Motor neuron (in vitro differentiated cells): ENCODE results near the gene ELF3. TPM values are rescaled to one million over a fixed set of nuclear protein-coding genes. Genes with fewer than 3 reads are reported as not detected.

Experiments
- ATAC-seq, 8 experiments: fragments of 200-7000 bp; cut with Tn5 transposase; replicated peaks in 6 of 8; 2 replicates each; pipeline ENCODE4 v1.8.0; 2021; ENCODE audit warnings: mild to moderate bottlenecking in 8 of 8, moderate library complexity in 8 of 8
- H3K27ac ChIP-seq, 2 donors: fragments of 250-450 bp; sonication (Bioruptor Pico); 2 replicates each; pipeline ENCODE4 v1.9.0; 2021; ENCODE audit warnings: antibody characterized with exemption in 2 of 2, mild to moderate bottlenecking in 2 of 2, moderate library complexity in 1 of 2
- H3K4me1 ChIP-seq, 2 donors: fragments of 250-450 bp; sonication (Bioruptor Pico); replicated peaks in 1 of 2; 2 replicates each; pipeline ENCODE4 v1.6.1; 2021; ENCODE audit warnings: antibody characterized with exemption in 2 of 2, mild to moderate bottlenecking in 2 of 2, moderate library complexity in 1 of 2
- H3K4me3 ChIP-seq, 5 donors: fragments of 250-450 bp; sonication (Bioruptor Pico); 2 replicates each; pipeline ENCODE4 v1.9.0; 2021; ENCODE audit warnings: antibody characterized with exemption in 5 of 5, mild to moderate bottlenecking in 5 of 5, moderate library complexity in 4 of 5
- WGBS, 10 experiments: fragments of 450-650 bp; shearing (Covaris generic); methylation state at CpG; one replicate each; pipeline ENCODE4 v1.0.0; 2022; 5-methylcytosine and 5-hydroxymethylcytosine counted together
- in situ Hi-C, 9 experiments: fragments of 400-800 bp; cut with MboI; loops; one replicate each; pipeline ENCODE4 v1.15.0; 2021; ENCODE audit warnings: low sequenced_read_pairs in 9 of 9, low pct_unique_long_range_greater_than_20kb in 2 of 9; ENCODE audit not compliant: unreplicated experiment in 9 of 9
- total RNA-seq, 8 experiments: library from RNA; unstranded; fragments of 300-600 nt; gene quantifications; 2 replicates each; pipeline versions ENCODE4 v1.2.3 to v1.2.4, GENCODE V29; 2022

ELF3 gene
- total RNA-seq, 8 experiments from 2014 or later = 0.27 to 18.0 (median 2.8) TPM

DNA sequence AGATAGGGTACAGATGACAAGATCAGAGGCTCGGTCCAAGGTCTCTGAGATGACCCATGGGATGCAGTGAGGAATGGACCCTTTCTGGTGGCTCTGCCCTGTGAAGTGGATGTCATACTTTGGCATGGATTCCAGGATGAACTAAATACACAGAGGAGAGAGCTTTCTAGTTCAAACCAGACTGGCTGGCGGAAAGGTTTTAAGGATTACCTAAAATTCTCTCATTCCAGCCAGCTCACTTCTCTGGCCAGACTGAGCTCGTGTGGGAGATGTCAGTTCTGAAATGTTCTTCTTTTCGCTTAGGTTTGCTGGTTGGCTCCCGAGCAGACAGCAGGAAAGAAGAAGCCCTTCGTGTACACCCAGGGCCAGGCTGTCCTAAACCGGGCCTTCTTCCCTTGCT lies 21.8 kb upstream of the ELF3 start:
- in situ Hi-C loops = loop anchor here in 1 of 9 experiments (25.0 kb wide), 1 partner anchor 101 kb away; the partner anchor contains the start of gene SHISA4
- H3K27ac ChIP-seq = no peak overlapping the region
- 67 to 100% (median 96%) methylated on average over 1 to 7 of the region's 7 CpGs; no CpG with 5 or more reads in 1 of the 10 experiments for WGBS, 10 experiments
- peaks cover 6% of the 10 kb centered on the region in 2 donors for H3K4me1 ChIP-seq
- no peak overlapping the region for H3K4me3 ChIP-seq
- ATAC-seq = no peak

- Histone ChIP-seq H3K4me1 (no peaks in the 10 kb centered on the region), H3K4me3 (no peak overlapping the region), H3K27ac (no peak overlapping the region)
- in situ Hi-C loops = loop anchor here in 1 of 9 experiments (25.0 kb wide), 1 partner anchor 102 kb away; the partner anchor contains the start of gene SHISA4
- WGBS, 10 experiments = 90 to 100% (median 97%) methylated on average over 1 to 10 of the region's 10 CpGs; no CpG with 5 or more reads in 4 of the 10 experiments
- no peak for ATAC-seq
Measured at GRCh38 chr1:201989354-201990128, 20.8 kb upstream of the ELF3 start.

GRCh38 chr1:201990427-201990826 lies 20.0 kb upstream of the ELF3 start:
- ATAC-seq = no peak
- Histone ChIP-seq H3K27ac (no peak overlapping the region), H3K4me3 (no peak overlapping the region), H3K4me1 (no peaks in the 10 kb centered on the region)
- in situ Hi-C loops = loop anchor here in 1 of 9 experiments (25.0 kb wide), 1 partner anchor 103 kb away; the partner anchor contains the start of gene SHISA4
- 67 to 100% (median 91%) methylated on average over 2 to 6 of the region's 6 CpGs; no CpG with 5 or more reads in 2 of the 10 experiments for WGBS, 10 experiments

DNA sequence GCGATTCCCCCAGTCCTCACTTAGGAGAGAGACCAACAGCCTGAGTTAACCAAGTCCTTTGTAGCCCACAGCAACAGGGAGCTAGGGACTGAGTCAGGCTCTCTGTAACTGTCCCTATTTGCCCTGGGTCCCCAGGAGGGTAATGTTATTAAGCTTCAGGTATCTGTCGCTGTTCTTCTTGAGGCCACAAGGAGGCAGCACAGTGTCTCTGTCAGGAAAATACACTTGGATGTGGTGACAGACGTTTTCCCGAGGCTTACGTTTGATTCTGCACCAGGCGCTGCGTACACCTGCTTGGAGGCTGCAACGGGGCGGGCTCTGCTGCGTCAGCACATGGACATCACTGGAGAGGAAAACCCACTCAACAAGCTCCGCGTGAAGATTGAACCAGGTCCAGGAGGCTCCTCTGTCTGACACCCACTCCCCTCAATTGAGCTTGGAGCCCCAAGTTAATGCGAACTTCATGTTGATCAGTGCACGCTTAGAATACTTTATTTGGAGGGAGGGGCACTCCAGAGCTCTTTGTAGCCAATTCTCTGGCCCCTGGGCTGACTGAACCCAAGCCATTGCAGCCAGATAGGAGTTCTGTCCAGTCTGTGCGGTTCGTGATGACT lies 10.7 kb upstream of the ELF3 start:
- 62 to 100% (median 83%) methylated on average over 1 to 14 of the region's 16 CpGs; no CpG with 5 or more reads in 1 of the 10 experiments for WGBS, 10 experiments
- peak; percentile 19 to 83 (median 58) for ATAC-seq
- Histone ChIP-seq H3K27ac (no peak overlapping the region), H3K4me3 (no peak overlapping the region), H3K4me1 (no peaks in the 10 kb centered on the region)
- in situ Hi-C loops = loop anchor here in 4 of 9 experiments (10.0 to 25.0 kb wide), 4 partner anchors 112 to 135 kb away; partner anchors contain the start of genes GPR37L1 (in 1 of the 4) and SHISA4 (in 1 of the 4)

GRCh38 chr1:202002507-202002906 lies 7.9 kb upstream of the ELF3 start:
- no peak overlapping the region for H3K27ac ChIP-seq
- H3K4me3 ChIP-seq = no peak overlapping the region
- WGBS, 10 experiments = 83 to 100% (median 90%) methylated on average over 2 to 9 of the region's 9 CpGs; no CpG with 5 or more reads in 4 of the 10 experiments
- H3K4me1 ChIP-seq = no peaks in the 10 kb centered on the region
- no peak for ATAC-seq
- in situ Hi-C loops = loop anchor here in 3 of 9 experiments (10.0 to 25.0 kb wide), 3 partner anchors 110 to 132 kb away; partner anchors contain the start of gene GPR37L1 (in 1 of the 3)

DNA sequence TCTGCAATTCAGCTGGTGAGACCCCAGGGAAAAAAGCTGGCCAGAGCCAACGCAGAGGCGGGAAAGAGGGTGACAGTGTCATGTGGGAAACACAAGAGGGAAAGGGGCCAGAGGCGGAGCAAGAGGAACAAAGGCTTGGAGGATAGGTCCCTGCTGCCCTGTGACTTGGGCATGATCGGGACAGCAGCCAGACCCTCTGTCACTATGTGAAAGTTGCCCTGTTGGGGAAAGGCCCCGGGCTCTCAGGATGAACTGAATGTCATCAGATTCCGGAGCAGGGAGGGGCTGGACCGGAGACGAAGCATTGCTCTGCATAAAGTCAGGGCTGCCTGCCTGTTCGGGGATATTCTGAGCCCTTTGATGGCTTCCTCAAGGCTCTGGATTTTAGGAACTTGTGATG lies 5.7 kb upstream of the ELF3 start:
- peak in 3 of 8 experiments; percentile 9 to 35 (median 14) for ATAC-seq
- WGBS, 10 experiments = 79 to 93% (median 81%) methylated on average over 1 to 9 of the region's 9 CpGs; no CpG with 5 or more reads in 4 of the 10 experiments
- no peak overlapping the region for H3K4me3 ChIP-seq
- in situ Hi-C loops = loop anchor here in 3 of 9 experiments (10.0 to 25.0 kb wide), 3 partner anchors 108 to 130 kb away; partner anchors contain the start of gene GPR37L1 (in 1 of the 3)
- H3K4me1 ChIP-seq = peaks cover 0 to 2% of the 10 kb centered on the region in 2 donors
- no peak overlapping the region for H3K27ac ChIP-seq

DNA sequence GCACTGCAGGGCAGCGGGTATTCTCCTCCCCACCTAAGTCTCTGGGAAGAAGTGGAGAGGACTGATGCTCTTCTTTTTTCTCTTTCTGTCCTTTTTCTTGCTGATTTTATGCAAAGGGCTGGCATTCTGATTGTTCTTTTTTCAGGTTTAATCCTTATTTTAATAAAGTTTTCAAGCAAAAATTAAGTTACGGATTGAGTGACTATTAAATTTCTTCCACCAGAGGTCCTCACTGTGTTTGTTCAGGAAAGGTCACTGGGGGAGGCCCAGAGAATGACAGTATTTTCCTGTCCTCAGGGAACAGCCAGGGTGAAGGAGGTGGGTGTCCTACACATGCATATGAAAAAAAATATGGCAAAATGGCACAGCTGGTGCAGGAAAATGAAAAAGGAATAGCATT lies 4.4 kb upstream of the ELF3 start:
- in situ Hi-C loops = loop anchor here in 3 of 9 experiments (10.0 to 25.0 kb wide), 3 partner anchors 106 to 129 kb away; partner anchors contain the start of gene GPR37L1 (in 1 of the 3)
- H3K4me1 ChIP-seq = peaks cover 4 to 14% of the 10 kb centered on the region in 2 donors
- ATAC-seq = no peak
- H3K4me3 ChIP-seq = no peak overlapping the region
- WGBS, 10 experiments = 75 to 100% (median 88%) methylated on average over 1 to 2 of the region's 2 CpGs; no CpG with 5 or more reads in 2 of the 10 experiments
- H3K27ac ChIP-seq = no peak overlapping the region

DNA sequence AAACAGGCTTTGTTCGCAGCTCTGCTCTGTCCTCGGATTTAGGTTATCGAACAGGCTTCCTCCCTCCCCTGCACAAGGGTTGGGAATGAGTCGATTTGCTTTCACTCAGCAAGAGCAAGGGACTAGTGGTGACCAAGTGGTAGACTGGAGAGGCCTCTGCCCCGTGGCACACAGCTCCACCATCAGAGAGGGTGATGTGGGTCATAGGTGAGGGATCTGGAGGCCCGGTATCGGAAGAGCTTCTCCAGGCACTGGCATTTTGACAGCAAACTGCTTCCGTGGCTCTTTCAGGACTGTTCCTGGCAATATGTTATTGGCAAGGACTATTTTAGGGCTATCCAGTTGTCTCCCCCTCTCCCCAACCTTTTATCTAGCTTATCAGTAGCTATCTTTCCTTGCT lies 3.1 kb upstream of the ELF3 start:
- Histone ChIP-seq H3K27ac (no peak overlapping the region), H3K4me1 (peaks cover 4 to 14% of the 10 kb centered on the region in 2 donors), H3K4me3 (no peak overlapping the region)
- in situ Hi-C loops = loop anchor here in 3 of 9 experiments (10.0 to 25.0 kb wide), 3 partner anchors 105 to 127 kb away; partner anchors contain the start of gene GPR37L1 (in 1 of the 3)
- WGBS, 10 experiments = 43 to 100% (median 76%) methylated on average over 1 to 8 of the region's 8 CpGs; no CpG with 5 or more reads in 3 of the 10 experiments
- ATAC-seq = no peak

DNA sequence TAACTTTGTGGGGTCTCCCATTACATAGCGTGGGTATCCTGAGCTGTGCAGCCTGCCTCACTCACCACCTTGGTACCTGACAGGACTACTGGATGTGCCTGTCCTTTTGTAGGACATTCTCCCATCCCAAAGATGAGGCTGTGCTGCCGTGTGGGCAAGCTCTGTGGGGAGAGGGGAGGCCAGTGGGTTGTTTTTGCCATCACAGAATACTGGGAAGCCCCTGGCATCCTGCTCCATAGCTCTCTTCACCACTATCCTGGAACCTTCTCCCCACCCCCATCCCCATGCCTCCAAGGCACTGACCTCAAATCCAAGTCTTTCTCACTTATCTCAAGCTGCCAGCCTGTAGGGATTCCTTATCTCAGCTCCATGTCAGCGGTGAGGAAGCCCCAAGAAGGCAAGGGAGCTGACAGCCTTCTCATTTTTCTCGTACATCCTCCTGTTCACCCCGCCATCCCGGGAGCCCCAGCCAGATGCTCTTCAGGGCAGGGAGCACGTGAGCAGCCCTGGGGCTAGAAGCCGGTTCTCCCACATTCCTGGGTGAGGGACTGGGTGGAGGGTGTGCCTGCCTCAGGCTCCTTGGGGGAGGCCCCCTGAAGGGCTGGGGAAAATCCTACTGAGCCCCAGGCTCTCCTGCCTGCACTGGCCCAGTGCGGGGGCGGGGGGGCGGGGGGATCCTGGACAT lies 2.4 kb upstream of the ELF3 start:
- no peak overlapping the region for H3K27ac ChIP-seq
- no peak overlapping the region for H3K4me3 ChIP-seq
- WGBS, 10 experiments = 0 to 100% (median 76%) methylated on average over 1 to 7 of the region's 11 CpGs; no CpG with 5 or more reads in 2 of the 10 experiments
- peak in 3 of 8 experiments; percentile 41 to 53 (median 52) for ATAC-seq
- in situ Hi-C loops = loop anchor here in 3 of 9 experiments (10.0 to 25.0 kb wide), 3 partner anchors 104 to 127 kb away; partner anchors contain the start of gene GPR37L1 (in 1 of the 3)
- H3K4me1 ChIP-seq = peaks cover 4 to 14% of the 10 kb centered on the region in 2 donors

- Histone ChIP-seq H3K27ac (no peak overlapping the region), H3K4me1 (peaks cover 4 to 14% of the 10 kb centered on the region in 2 donors), H3K4me3 (no peak overlapping the region)
- peak; percentile 53 to 90 (median 77) for ATAC-seq
- in situ Hi-C loops = loop anchor here (5.0 to 25.0 kb wide), 5 partner anchors 103 to 125 kb away; partner anchors contain the start of gene GPR37L1 (in 3 of the 9)
- WGBS, 10 experiments = 0 to 100% (median 18%) methylated on average over 1 to 8 of the region's 11 CpGs; no CpG with 5 or more reads in 2 of the 10 experiments
Measured at GRCh38 chr1:202009326-202010179, 834 bp upstream of the ELF3 start.

DNA sequence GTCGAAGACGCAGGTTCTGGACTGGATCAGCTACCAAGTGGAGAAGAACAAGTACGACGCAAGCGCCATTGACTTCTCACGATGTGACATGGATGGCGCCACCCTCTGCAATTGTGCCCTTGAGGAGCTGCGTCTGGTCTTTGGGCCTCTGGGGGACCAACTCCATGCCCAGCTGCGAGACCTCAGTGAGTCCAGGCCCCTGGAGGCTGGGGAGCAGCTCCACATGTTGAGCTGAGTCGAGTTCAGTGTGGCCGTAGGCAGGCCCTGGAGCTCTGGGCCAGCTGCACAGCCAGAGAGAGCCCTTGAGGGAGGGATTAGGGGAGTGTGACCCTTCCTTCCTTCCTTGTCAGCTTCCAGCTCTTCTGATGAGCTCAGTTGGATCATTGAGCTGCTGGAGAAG lies 1.6 kb downstream of the ELF3 start:
- in situ Hi-C loops = loop anchor here in 7 of 9 experiments (5.0 to 25.0 kb wide), 4 partner anchors 100 to 113 kb away; partner anchors contain the start of gene GPR37L1 (in 3 of the 7)
- no peak overlapping the region for H3K27ac ChIP-seq
- H3K4me1 ChIP-seq = peaks cover 4 to 14% of the 10 kb centered on the region in 2 donors
- H3K4me3 ChIP-seq = no peak overlapping the region
- 63 to 100% (median 97%) methylated on average over 1 to 11 of the region's 11 CpGs; no CpG with 5 or more reads in 3 of the 10 experiments for WGBS, 10 experiments
- no peak for ATAC-seq
